ENCODE measurements around the gene SKI. TPM values are rescaled to one million over a fixed set of nuclear protein-coding genes. Genes with fewer than 3 reads are reported as not detected.
A peak's percentile ranks its signal among the peaks of the same experiment; 100 is the strongest.

Gene SKI
- total RNA-seq, 1 donor from 2014 or later = 90.0 TPM

GRCh38 chr1:2248127-2248826, 20.2 kb downstream of the SKI start:
- Histone ChIP-seq H3K4me1 (peaks cover 87% of the 10 kb centered on the region), H3K27ac (peak overlapping the region; percentile 61), H3K9me3 (no peaks in the 10 kb centered on the region), H3K4me3 (peak overlapping the region; percentile 14), H3K36me3 (no peaks in the 10 kb centered on the region), H3K27me3 (ENCODE audit: low read depth) (no peaks in the 10 kb centered on the region)
- peak; percentile 76 for DNase-seq
- ATAC-seq = peak; percentile 63 to 75
- no peak for TF ChIP-seq CTCF (IDR thresholded peaks at IDR 0.05)
- intact Hi-C loops (cut with DNase I) = no loop called here

GRCh38 chr1:2248854-2249558, 20.9 kb downstream of the SKI start:
- H3K4me1 ChIP-seq = peaks cover 87% of the 10 kb centered on the region
- no peak for TF ChIP-seq CTCF (IDR thresholded peaks at IDR 0.05)
- no peaks in the 10 kb centered on the region for H3K36me3 ChIP-seq
- ATAC-seq = peak; percentile 23 to 58
- no peaks in the 10 kb centered on the region for H3K9me3 ChIP-seq
- peak; percentile 44 for DNase-seq
- peak overlapping the region; percentile 61 for H3K27ac ChIP-seq
- no peaks in the 10 kb centered on the region for H3K27me3 ChIP-seq (ENCODE audit: low read depth)
- intact Hi-C loops (cut with DNase I) = no loop called here
- H3K4me3 ChIP-seq = no peak overlapping the region

GRCh38 chr1:2249559-2249906, 21.4 kb downstream of the SKI start:
- Histone ChIP-seq H3K4me3 (no peak overlapping the region), H3K9me3 (no peaks in the 10 kb centered on the region), H3K36me3 (no peaks in the 10 kb centered on the region), H3K4me1 (peaks cover 91% of the 10 kb centered on the region), H3K27ac (peak overlapping the region; percentile 61), H3K27me3 (ENCODE audit: low read depth) (no peaks in the 10 kb centered on the region)
- intact Hi-C loops (cut with DNase I) = no loop called here
- TF ChIP-seq CTCF (IDR thresholded peaks at IDR 0.05) = no peak
- ATAC-seq (no peak), DNase-seq (no peak)

- Histone ChIP-seq H3K4me1 (peaks cover 92% of the 10 kb centered on the region), H3K27me3 (ENCODE audit: low read depth) (no peaks in the 10 kb centered on the region), H3K27ac (peak overlapping the region; percentile 20), H3K9me3 (peaks cover 5% of the 10 kb centered on the region), H3K4me3 (no peak overlapping the region), H3K36me3 (no peaks in the 10 kb centered on the region)
- no peak for ATAC-seq
- intact Hi-C loops (cut with DNase I) = no loop called here
- no peak for TF ChIP-seq CTCF (IDR thresholded peaks at IDR 0.05)
- peak; percentile 55 for DNase-seq
Observed at GRCh38 chr1:2250721-2251281, 22.7 kb downstream of the SKI start.

GRCh38 chr1:2251363-2251762, 23.2 kb downstream of the SKI start:
- intact Hi-C loops (cut with DNase I) = no loop called here
- Histone ChIP-seq H3K36me3 (no peaks in the 10 kb centered on the region), H3K27ac (no peak overlapping the region), H3K27me3 (ENCODE audit: low read depth) (no peaks in the 10 kb centered on the region), H3K9me3 (peaks cover 11% of the 10 kb centered on the region), H3K4me1 (peaks cover 90% of the 10 kb centered on the region), H3K4me3 (no peak overlapping the region)
- ATAC-seq = no peak
- no peak for DNase-seq
- TF ChIP-seq CTCF (IDR thresholded peaks at IDR 0.05) = no peak

Measured in lower lobe of right lung (tissue), 2 donors.